Tongue (tissue), 2 donors: ENCODE data around the gene ELANE. TPM values are rescaled to one million over a fixed set of nuclear protein-coding genes. Genes with fewer than 3 reads are reported as not detected.
"Not testable (repeated sequence)": the region's sequence is repeated elsewhere in the genome, so short reads cannot be mapped to it uniquely, and the experiment has no call there.

Experiments used
- DNase-seq: peaks from one replicate; pipeline ENCODE4 v3.0.0-alpha.2; 2015
- total RNA-seq: library from RNA; depleted of rRNA; stranded (reverse); fragments of >200 nt; gene quantifications from one replicate; pipeline ENCODE4 v1.2.3, GENCODE V29; 2014

ELANE gene
- total RNA-seq, 1 donor from 2014 or later: 3.5 TPM

- DNase-seq: peak; percentile 67
These were observed 10.6 kb downstream of the ELANE start for GRCh38 chr19:862581-863314.

GRCh38 chr19:863315-863620, 11.2 kb downstream of the ELANE start:
- DNase-seq: no peak

GRCh38 chr19:866769-867300, 14.7 kb downstream of the ELANE start:
- no peak for DNase-seq

GRCh38 chr19:867301-867793, 15.2 kb downstream of the ELANE start:
- peak; percentile 51 for DNase-seq

GRCh38 chr19:867855-868457, 15.9 kb downstream of the ELANE start:
- DNase-seq: no peak

- DNase-seq: no peak
These were observed 16.5 kb downstream of the ELANE start for GRCh38 chr19:868458-869244.

GRCh38 chr19:869245-870177, 17.4 kb downstream of the ELANE start:
- peak; percentile 62 for DNase-seq

- DNase-seq: no peak
These were observed 18.2 kb downstream of the ELANE start for GRCh38 chr19:870314-870713.

GRCh38 chr19:870963-871401, 18.9 kb downstream of the ELANE start:
- DNase-seq: peak; percentile 87

- no peak for DNase-seq
These were observed 19.6 kb downstream of the ELANE start for GRCh38 chr19:871446-872265.

- peak; percentile 57 for DNase-seq
These were observed 20.3 kb downstream of the ELANE start for GRCh38 chr19:872266-872951.

- DNase-seq: no peak
These were observed 21.0 kb downstream of the ELANE start for GRCh38 chr19:873084-873483.

GRCh38 chr19:873561-874041, 21.5 kb downstream of the ELANE start:
- DNase-seq: peak; percentile 59

- no peak for DNase-seq
These were observed 23.3 kb downstream of the ELANE start for GRCh38 chr19:875265-875879.

GRCh38 chr19:876089-876488, 24.0 kb downstream of the ELANE start:
- no peak for DNase-seq

GRCh38 chr19:876780-877314, 24.7 kb downstream of the ELANE start:
- DNase-seq: no peak

GRCh38 chr19:877992-878660, 26.0 kb downstream of the ELANE start:
- DNase-seq: not testable (repeated sequence)

- not testable (repeated sequence) for DNase-seq
These were observed 26.9 kb downstream of the ELANE start for GRCh38 chr19:878751-879561.
